ENCODE data around the gene SCD5. TPM values are rescaled to one million over a fixed set of nuclear protein-coding genes. Genes with fewer than 3 reads are reported as not detected.

Gene SCD5
- total and polyA plus RNA-seq, 2 of the 8 experiments (the other 6 are each of a cell fraction or from before 2014, with no cell fraction given) = 0.92 to 1.2 TPM

DNA sequence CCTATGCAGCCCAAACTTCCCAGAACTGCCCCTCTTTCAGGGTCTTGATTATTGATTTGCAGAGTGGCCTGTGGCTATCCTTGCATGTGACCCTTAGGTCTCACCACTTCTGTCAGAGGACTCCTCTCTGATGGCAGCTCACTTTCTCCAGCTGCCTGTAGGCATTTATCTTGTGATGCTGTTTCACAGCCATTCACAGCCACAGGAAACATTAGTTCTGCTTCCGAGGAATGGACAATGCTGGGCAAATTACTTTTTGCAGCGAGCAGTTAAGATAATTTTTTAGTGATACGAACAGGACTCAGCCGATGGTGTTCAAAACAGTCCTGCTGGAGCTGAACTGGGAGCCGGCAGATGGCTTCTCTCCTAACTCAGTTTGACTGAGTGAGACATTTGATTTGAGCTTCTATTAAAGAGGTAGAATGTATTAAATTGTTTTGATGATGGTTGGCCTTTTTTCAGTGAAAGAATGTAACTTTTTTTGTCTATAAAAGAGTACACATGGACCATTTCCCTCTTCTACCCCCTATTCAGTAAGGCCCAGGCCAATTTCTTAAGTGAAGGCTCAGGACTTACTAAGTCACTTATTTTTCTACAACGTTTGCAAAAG lies 178.4 kb downstream of the SCD5 start (continued):
- TF ChIP-seq YY1 (IDR thresholded peaks at IDR 0.05; ENCODE audit: low read depth, low read length) (no peak), HDAC6 (IDR thresholded peaks at IDR 0.05; ENCODE audit: low read depth, low read length) (no peak), POLR2AphosphoS5 (IDR thresholded peaks at IDR 0.05; ENCODE audit: low read depth, low read length) (no peak), SRF (IDR thresholded peaks at IDR 0.05; ENCODE audit: low read depth, low read length) (no peak), CHD2 (IDR thresholded peaks at IDR 0.05; ENCODE audit: low read length) (no peak), SP1 (IDR thresholded peaks at IDR 0.05; ENCODE audit: low read depth, low read length) (no peak), KDM5A (IDR thresholded peaks at IDR 0.05; ENCODE audit: low read length) (no peak), CEBPB (IDR thresholded peaks at IDR 0.05; ENCODE audit: low read depth, low read length) (no peak), ZNF274 (IDR thresholded peaks at IDR 0.05; ENCODE audit: borderline replicate concordance, extremely low read depth, low read length) (no peak)
- TF ChIP-seq, protein P1, sequence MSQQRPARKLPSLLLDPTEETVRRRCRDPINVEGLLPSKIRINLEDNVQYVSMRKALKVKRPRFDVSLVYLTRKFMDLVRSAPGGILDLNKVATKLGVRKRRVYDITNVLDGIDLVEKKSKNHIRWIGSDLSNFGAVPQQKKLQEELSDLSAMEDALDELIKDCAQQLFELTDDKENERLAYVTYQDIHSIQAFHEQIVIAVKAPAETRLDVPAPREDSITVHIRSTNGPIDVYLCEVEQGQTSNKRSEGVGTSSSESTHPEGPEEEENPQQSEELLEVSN (IDR thresholded peaks at IDR 0.05) = no peak
